VCaP (cell line): ENCODE data around the gene CHI3L2.

ENCODE experiments used
- H3K27ac ChIP-seq: fragments of 450-650 bp; 2 replicates; pipeline ENCODE4 v1.5.1; 2017
- TF ChIP-seq, protein P1 (sequence below): fragments of 450-650 bp; conservative IDR thresholded peaks from 2 replicates; pipeline ENCODE4 v1.5.1; 2017; ENCODE audit warnings: mild to moderate bottlenecking, moderate library complexity

The CHI3L2 gene

DNA sequence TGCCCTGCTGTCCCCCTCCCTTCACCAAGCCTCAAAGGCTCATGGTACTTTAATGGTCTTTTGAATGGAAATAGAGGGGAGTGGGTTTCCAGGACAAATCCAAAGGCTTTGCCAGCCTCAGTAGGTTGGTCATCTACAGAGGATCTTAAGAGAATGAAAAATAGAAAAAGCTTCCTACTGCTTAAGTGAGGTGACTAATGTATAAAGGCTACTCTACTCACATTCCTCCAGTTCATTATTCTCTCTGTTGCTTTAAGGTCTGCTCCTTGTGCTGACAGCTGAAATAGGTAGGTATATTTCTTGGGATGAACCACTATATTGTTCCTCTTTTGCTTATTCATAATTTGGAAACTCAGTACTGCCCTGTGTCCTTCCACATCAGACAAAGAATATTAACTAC is 52.8 kb downstream of the CHI3L2 start:
- TF ChIP-seq, protein P1, sequence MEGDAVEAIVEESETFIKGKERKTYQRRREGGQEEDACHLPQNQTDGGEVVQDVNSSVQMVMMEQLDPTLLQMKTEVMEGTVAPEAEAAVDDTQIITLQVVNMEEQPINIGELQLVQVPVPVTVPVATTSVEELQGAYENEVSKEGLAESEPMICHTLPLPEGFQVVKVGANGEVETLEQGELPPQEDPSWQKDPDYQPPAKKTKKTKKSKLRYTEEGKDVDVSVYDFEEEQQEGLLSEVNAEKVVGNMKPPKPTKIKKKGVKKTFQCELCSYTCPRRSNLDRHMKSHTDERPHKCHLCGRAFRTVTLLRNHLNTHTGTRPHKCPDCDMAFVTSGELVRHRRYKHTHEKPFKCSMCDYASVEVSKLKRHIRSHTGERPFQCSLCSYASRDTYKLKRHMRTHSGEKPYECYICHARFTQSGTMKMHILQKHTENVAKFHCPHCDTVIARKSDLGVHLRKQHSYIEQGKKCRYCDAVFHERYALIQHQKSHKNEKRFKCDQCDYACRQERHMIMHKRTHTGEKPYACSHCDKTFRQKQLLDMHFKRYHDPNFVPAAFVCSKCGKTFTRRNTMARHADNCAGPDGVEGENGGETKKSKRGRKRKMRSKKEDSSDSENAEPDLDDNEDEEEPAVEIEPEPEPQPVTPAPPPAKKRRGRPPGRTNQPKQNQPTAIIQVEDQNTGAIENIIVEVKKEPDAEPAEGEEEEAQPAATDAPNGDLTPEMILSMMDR, result no peak

DNA sequence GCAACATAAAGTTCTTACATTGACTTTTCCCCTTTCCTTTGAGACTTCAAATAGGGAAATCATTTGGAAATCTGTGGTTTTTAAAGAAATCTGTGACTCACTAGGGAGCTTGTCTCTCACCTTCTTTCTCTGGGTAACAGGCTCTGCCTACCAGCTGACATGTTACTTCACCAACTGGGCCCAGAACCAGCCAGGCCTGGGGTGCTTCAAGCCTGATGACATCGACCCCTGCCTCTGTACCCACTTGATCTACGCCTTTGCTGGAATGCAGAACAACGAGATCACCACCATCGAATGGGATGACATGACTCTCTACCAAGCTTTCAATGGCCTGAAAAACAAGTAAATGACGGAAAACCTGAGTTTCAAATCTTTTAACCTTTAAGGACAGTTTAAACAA is 53.9 kb downstream of the CHI3L2 start:
- TF ChIP-seq, protein P1, result no peak
- H3K27ac ChIP-seq, result no peak overlapping the region

More for the DNA sequence above, 52.8 kb downstream of the CHI3L2 start:
- H3K27ac ChIP-seq, result no peak overlapping the region

DNA sequence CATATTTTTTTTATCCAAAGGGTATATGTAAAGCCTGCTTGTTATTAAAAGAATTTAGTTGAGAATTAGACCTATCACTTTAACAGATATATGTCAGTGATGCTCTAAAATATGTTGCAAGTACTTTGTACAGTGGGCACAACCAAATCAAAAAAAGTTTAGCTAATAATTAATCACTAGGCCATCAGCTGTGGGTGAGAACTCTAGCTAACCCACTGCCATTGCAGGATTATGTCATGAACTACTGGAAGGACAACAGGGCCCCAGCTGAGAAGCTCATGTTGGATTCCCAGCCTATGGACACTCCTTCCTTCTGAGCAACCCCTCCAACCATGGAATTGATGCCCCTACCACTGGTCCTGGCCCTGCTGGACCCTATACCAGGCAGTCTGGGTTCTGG is 56.3 kb downstream of the CHI3L2 start:
- TF ChIP-seq, protein P1, result no peak
- no peak overlapping the region for H3K27ac ChIP-seq

DNA sequence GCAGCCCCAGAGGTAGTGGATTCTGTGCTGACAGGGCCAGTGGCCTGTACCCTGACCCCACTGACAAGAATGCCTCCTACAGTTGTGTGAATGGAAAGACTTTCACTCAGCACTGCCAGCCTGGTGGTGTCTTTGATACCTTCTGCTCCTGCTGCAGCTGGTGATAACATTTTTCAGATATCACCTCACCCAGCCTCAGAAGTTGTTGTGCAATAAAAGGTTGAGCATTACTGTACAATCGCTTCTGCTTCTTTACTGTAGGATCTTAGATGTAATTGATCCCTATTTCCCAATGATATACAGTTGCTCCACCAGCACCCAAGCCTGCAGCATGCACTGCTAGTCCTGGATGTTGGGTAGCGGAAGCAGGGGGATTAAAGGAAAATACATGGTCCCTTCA is 58.4 kb downstream of the CHI3L2 start:
- TF ChIP-seq, protein P1, result no peak
- H3K27ac ChIP-seq, result no peak overlapping the region

DNA sequence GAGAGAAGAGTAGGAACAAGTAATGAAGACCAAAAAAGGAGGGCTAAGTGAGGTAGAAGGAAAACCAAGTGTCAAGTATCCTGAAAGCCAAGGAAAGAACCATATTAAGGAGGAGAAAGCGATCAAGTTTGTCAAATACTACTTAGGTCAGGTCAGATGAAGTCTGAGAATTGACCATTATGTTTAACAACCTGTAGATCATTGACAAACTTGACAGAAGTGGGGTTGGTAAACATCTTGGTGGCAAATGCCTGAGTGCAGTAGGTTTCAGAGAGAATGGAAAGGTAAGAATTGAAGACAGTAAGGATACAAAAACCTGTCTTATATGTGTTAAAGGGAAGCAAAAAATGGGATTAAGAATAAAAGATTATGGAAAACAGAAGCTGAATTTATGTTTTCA is 59.4 kb downstream of the CHI3L2 start:
- H3K27ac ChIP-seq, result no peak overlapping the region
- TF ChIP-seq, protein P1, result no peak

DNA sequence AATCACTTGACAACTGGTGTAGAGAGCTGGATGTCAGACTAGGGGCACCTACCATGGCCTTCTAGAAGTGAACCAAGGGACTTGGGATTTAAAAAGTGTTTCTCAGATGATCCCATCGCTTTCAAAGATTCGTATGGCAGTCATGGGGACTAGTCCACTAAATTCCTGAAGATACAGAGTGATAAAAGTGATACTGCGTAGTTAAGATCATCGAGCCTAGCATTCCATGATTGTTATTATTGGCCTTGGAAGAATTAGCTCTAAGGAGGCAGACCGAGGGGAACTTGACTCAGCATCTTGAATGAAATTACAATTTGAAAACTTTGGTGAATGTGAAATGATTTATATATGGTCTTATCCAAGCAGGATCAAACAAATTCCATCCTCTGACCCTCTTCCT is 61.9 kb downstream of the CHI3L2 start:
- TF ChIP-seq, protein P1, result no peak
- H3K27ac ChIP-seq, result no peak overlapping the region

DNA sequence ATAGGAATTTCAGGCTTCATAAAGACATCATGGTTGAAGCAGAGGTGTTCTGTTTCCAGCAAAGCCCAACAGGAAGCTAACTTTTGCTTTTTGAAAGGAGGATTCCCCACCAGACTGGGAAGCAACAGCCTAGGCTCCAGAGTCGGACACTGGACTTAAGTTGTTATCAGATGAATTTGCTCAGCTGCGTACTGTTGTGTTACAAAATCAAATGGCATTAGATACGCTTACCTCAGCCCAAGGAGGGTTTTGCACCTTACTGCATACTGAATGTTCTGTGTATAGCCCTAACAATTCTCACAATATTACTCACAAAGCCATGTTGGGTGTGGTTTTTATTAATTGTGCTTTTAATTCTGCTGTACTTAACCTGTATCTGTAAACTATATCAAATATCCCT is 62.6 kb downstream of the CHI3L2 start:
- TF ChIP-seq, protein P1, result no peak
- H3K27ac ChIP-seq, result no peak overlapping the region

DNA sequence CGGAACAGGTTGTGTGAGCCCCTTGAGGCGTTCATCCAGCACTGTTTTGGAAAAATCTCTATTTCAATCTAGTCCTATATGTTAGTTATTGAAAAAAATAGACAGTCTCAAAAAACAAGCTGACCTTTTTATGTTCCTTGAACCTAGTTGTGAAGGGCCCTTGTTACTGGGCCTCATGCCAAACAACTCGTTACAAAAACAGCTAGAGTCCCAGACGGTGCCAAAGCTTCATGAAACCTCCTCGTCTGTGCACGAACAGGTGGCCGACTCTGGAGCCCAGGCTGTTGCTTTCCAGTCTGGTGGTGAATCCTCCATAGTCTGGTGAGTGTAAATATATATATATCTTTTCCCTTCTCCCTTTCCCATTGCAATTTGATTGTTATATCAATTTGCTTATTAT is 63.1 kb downstream of the CHI3L2 start, which contains the start of gene CHIA:
CHIA (plus strand) TSS at position 222 of the 400 bp plus-strand sequence. CDS start 19,617 bp downstream, outside the sequence.
- TF ChIP-seq, protein P1, result no peak
- no peak within 1 kb of the TSS for H3K27ac ChIP-seq
